GM18873 (cell line): ENCODE measurements around the gene SURF6.

Experiments
- ATAC-seq: cut with Tn5 transposase; IDR thresholded peaks from one replicate; pipeline ENCODE4 v1.9.1; 2021; ENCODE audit warnings: mild to moderate bottlenecking, moderate library complexity, moderate number of reproducible peaks; ENCODE audit not compliant: unreplicated experiment, low FRiP score

Gene SURF6

GRCh38 chr9:133368249-133368881 is 32.4 kb upstream of the SURF6 start:
- no peak for ATAC-seq

GRCh38 chr9:133367778-133368177 is 31.8 kb upstream of the SURF6 start:
- no peak for ATAC-seq

GRCh38 chr9:133367221-133367620 is 31.2 kb upstream of the SURF6 start:
- ATAC-seq, result no peak

- ATAC-seq, result no peak
These were observed 30.4 kb upstream of the SURF6 start for GRCh38 chr9:133366435-133366834.

DNA sequence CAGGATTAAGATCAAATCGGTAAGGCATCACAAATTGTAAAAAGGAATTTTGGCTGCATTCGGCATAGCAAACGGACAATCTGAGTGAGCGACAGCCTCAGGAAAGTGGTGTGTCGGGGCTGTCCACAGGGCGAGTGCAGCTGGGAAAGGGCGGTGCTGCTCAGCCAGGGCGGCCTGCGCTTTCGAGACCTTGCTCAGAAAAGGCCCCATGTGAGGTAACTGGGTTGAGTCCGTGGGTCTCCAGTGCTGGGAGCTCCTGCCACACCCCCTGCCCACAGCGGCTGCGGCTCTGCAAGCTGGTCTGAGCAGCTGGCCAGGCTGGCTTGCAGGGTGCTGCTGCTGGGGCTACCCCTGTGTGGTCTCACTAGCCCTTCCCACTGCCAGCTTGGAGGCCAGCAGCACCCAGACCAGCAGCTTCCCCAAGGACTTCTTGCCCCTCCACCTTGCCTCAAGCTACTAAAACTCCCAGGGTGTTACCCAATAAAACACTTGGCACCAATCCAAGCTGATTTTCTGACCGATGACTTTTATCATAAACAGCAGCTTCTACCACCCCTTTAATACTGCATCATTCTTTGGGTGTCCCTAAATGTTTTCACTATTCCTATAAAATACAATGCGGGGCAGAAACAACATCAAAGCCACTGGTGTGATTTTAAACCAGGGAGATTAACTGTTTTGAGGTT is 26.5 kb upstream of the SURF6 start:
- ATAC-seq, result no peak

- ATAC-seq, result no peak
These were observed 25.6 kb upstream of the SURF6 start for GRCh38 chr9:133361507-133362092.

GRCh38 chr9:133360400-133361393 is 24.7 kb upstream of the SURF6 start:
- no peak for ATAC-seq

DNA sequence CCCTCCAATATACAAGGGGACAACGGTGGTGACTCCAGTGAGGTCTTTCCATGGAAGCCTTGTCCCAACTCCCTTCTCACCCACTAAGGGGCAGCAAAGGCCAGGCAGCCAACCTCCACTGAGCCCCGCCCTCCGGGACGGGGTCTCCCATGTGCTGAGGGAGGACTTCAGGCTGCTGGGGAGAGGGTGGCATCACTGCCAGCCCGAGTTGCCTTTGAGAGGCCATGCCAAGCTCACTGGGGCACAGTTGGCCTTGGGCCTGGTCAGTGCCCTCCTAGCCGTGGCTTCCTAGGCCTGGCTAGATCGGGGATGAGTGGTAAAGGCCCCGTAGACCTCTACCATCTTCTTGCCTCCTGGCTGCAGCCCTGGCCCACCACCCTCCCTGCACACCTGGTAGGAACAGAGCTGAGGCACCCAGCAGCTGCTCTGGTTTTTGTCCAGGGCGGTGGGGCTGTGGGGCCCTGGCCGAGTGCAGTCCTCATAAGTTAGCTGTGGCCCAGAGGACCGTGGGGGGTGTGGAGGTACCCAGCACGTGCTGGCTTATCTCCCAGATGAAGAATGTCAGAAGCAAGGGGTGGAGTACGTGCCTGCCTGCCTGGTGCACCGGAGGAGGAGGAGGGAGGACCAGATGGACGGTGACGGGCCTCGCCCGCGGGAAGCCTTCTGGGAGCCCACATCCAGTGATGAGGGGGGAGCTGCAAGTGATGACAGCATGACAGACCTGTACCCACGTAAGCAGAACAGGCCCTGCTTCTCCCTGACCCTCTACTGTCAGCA is 23.6 kb upstream of the SURF6 start:
- no peak for ATAC-seq

DNA sequence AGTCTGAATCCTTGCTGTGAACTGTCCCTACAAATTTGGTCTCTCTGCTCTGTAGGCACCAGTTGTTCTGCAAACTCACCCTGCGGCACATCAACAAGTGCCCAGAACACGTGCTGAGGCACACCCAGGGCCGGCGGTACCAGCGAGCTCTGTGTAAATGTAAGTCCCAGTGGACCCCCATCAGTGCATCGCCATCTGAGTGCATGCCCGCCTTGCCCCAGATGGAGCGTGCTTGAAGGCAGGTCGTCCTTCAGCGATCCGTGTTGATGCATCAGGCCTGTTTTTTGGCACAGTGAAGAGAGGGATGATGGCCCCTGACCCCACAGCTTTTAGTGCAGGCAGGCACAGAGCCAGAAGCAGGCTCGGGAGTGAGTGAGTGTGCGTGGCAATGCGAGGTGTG is 21.7 kb upstream of the SURF6 start:
- ATAC-seq, result no peak

GRCh38 chr9:133356391-133357091 is 20.6 kb upstream of the SURF6 start, which contains the start of the genes SURF1 and SURF2:
SURF1 (minus strand) TSS chr9:133356487; CDS start chr9:133356453, 34 bp downstream.
SURF2 (plus strand) TSS chr9:133356550; CDS start chr9:133356593, 43 bp downstream.
- no peak for ATAC-seq

DNA sequence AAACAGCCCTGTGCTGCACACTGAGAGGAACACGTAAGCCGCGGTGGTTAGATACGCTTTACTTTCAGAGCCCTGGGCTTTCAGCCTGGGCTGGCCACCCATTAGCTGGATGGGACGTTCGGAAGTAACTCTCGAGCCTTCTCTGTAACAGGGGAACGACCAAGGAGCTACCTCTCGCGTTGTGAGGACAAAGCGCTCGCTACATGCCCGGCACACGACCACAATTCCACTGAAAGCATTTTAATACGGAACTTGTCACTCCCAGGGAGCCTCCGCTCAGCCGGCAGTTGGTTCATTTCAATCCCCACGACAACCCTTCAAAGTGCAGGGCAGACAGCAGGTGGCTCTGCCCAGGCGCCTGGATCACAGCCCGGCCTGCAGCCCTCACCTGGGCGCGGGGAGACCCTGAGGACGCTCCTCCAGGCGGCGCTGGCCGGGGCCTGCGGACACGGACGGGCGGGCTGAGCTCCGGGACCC is 19.9 kb upstream of the SURF6 start:
- no peak for ATAC-seq

- ATAC-seq, result no peak
These were observed 18.8 kb upstream of the SURF6 start for GRCh38 chr9:133354766-133355165.

- ATAC-seq, result no peak
These were observed 17.6 kb upstream of the SURF6 start for GRCh38 chr9:133353548-133353947.

- ATAC-seq, result no peak
These were observed 16.8 kb upstream of the SURF6 start for GRCh38 chr9:133352635-133353340.

GRCh38 chr9:133351908-133352634 is 16.1 kb upstream of the SURF6 start:
- ATAC-seq, result no peak

DNA sequence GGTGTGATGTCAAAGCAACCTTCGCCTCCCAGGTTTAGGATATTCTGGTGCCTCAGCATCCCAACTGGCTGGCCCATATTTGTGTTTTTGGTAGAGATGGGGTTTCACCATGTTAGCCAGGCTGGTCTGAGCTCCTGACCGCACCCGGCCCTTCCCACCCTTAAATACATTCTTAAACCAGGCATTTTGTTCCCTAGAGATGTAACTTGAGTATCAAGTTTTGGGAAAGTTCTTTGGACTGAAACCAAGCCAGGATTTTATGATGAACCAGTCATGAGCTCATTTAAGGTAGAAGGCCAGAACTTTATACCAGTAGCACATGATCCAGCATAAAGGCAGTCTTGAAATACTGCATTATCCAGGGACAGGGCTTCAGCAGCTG is 15.5 kb upstream of the SURF6 start:
- ATAC-seq, result no peak

DNA sequence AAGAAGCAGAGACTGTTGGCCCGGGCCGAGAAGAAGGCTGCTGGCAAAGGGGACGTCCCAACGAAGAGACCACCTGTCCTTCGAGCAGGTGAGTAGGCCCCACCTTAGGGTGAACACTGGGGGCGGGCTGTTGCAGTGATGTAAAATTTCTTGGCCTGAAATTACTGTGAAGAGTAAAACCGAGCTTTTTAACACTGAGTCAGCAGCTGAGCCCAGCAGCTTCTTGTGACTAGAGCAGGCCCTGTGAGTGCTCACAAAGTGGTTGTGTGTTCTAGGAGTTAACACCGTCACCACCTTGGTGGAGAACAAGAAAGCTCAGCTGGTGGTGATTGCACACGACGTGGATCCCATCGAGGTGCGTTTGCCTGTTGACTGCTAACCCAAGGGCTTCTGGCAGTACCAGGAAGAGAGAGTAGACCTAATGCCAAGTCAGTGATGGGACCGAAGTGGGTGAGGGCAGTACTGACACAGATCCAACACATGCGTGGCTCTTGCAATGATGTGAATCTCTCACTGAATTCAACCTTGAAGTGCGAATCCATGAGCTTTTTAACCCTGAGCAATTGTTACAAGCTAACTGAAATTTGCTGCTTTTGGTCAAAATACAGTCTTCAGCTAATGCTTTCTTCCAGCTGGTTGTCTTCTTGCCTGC is 14.1 kb upstream of the SURF6 start:
- ATAC-seq, result no peak
